WTC11 (cell line): ENCODE measurements around the gene RNASET2.

Experiments
- CREB1 ChIP-seq: sonication (generic); formaldehyde crosslinking; IDR thresholded peaks from 2 replicates; pipeline ENCODE4 v1.8.0; 2023; ENCODE audit warnings: mild to moderate bottlenecking, missing genetic modification reagents
- E2F1 ChIP-seq: sonication (generic); formaldehyde crosslinking; IDR thresholded peaks from 2 replicates; pipeline ENCODE4 v1.8.0; 2022; ENCODE audit warnings: mild to moderate bottlenecking, missing genetic modification reagents
- NR1H2 ChIP-seq: sonication (generic); formaldehyde crosslinking; IDR thresholded peaks from 2 replicates; pipeline ENCODE4 v1.9.0; 2021; ENCODE audit warnings: mild to moderate bottlenecking, moderate library complexity, missing genetic modification reagents
- PREB ChIP-seq: sonication (generic); formaldehyde crosslinking; IDR thresholded peaks from 2 replicates; pipeline ENCODE4 v1.8.1; 2022; ENCODE audit warnings: mild to moderate bottlenecking, missing genetic modification reagents, moderate library complexity, borderline replicate concordance
- ZNF263 ChIP-seq: sonication (generic); formaldehyde crosslinking; IDR thresholded peaks from 2 replicates; pipeline ENCODE4 v1.8.1; 2022; ENCODE audit warnings: low read depth, mild to moderate bottlenecking, moderate library complexity, missing genetic modification reagents
- TF ChIP-seq, protein P1 (sequence below): fragments of 200-600 bp; IDR thresholded peaks from 2 replicates; pipeline ENCODE4 v1.8.0; 2022; ENCODE audit warnings: antibody characterized with exemption

GRCh38 chr6:166970776-166971175, 14.4 kb upstream of the RNASET2 start:
- no peak for TF ChIP-seq ZNF263 (CRISPR knock-in tag)
- no peak for TF ChIP-seq NR1H2 (CRISPR knock-in tag)
- TF ChIP-seq, protein P1, sequence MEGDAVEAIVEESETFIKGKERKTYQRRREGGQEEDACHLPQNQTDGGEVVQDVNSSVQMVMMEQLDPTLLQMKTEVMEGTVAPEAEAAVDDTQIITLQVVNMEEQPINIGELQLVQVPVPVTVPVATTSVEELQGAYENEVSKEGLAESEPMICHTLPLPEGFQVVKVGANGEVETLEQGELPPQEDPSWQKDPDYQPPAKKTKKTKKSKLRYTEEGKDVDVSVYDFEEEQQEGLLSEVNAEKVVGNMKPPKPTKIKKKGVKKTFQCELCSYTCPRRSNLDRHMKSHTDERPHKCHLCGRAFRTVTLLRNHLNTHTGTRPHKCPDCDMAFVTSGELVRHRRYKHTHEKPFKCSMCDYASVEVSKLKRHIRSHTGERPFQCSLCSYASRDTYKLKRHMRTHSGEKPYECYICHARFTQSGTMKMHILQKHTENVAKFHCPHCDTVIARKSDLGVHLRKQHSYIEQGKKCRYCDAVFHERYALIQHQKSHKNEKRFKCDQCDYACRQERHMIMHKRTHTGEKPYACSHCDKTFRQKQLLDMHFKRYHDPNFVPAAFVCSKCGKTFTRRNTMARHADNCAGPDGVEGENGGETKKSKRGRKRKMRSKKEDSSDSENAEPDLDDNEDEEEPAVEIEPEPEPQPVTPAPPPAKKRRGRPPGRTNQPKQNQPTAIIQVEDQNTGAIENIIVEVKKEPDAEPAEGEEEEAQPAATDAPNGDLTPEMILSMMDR = no peak
- no peak for TF ChIP-seq E2F1 (CRISPR knock-in tag)
- no peak for TF ChIP-seq CREB1
- no peak for TF ChIP-seq PREB
